HG03432 (cell line): Measurements from ENCODE around the gene NR1H3.
A peak's percentile ranks its signal among the peaks of the same experiment; 100 is the strongest.
"Not testable (repeated sequence)": the region's sequence is repeated elsewhere in the genome, so short reads cannot be mapped to it uniquely, and the experiment has no call there.

ENCODE experiments used
- ATAC-seq: cut with Tn5 transposase; IDR thresholded peaks from one replicate; pipeline ENCODE4 v1.9.1; 2021; ENCODE audit warnings: mild to moderate bottlenecking, moderate library complexity; ENCODE audit not compliant: unreplicated experiment

Gene NR1H3

GRCh38 chr11:47302853-47303252, 45.1 kb downstream of the NR1H3 start:
- no peak for ATAC-seq

- no peak for ATAC-seq
Measured at GRCh38 chr11:47305734-47306483, 48.1 kb downstream of the NR1H3 start.

- ATAC-seq, result no peak
Measured at GRCh38 chr11:47306484-47306844, 48.7 kb downstream of the NR1H3 start.

GRCh38 chr11:47308050-47308823, 50.4 kb downstream of the NR1H3 start:
- ATAC-seq, result no peak

- ATAC-seq, result no peak
Measured at GRCh38 chr11:47314992-47315391, 57.2 kb downstream of the NR1H3 start.

- ATAC-seq, result not testable (repeated sequence)
Measured at GRCh38 chr11:47316501-47316900, 58.7 kb downstream of the NR1H3 start.

- peak; percentile 92 for ATAC-seq
Measured at GRCh38 chr11:47317064-47317828, 59.5 kb downstream of the NR1H3 start.

- no peak for ATAC-seq
Measured at GRCh38 chr11:47318166-47318565, 60.4 kb downstream of the NR1H3 start.
